ENCODE data around the gene COX10.

Gene COX10

GRCh38 chr17:14072881-14073280 is 3.6 kb downstream of the COX10 start:
- DNase-seq, result no peak

GRCh38 chr17:14078027-14078426 is 8.7 kb downstream of the COX10 start:
- DNase-seq, result no peak

GRCh38 chr17:14080847-14081251 is 11.5 kb downstream of the COX10 start:
- no peak for DNase-seq

- no peak for DNase-seq
Observed at GRCh38 chr17:14082848-14083247, 13.5 kb downstream of the COX10 start.

GRCh38 chr17:14084955-14085354 is 15.7 kb downstream of the COX10 start:
- no peak for DNase-seq

- no peak for DNase-seq
Observed at GRCh38 chr17:14086189-14086588, 16.9 kb downstream of the COX10 start.

- no peak for DNase-seq
Observed at GRCh38 chr17:14089179-14089578, 19.9 kb downstream of the COX10 start.

- no peak for DNase-seq
Observed at GRCh38 chr17:14091367-14091766, 22.1 kb downstream of the COX10 start.

GRCh38 chr17:14092808-14093207 is 23.5 kb downstream of the COX10 start:
- DNase-seq, result no peak

- no peak for DNase-seq
Observed at GRCh38 chr17:14094676-14095601, 25.6 kb downstream of the COX10 start.

- DNase-seq, result no peak
Observed at GRCh38 chr17:14095631-14096030, 26.3 kb downstream of the COX10 start.

- no peak for DNase-seq
Observed at GRCh38 chr17:14098246-14098645, 28.9 kb downstream of the COX10 start.

GRCh38 chr17:14101976-14102375 is 32.7 kb downstream of the COX10 start:
- DNase-seq, result no peak

- no peak for DNase-seq
Observed at GRCh38 chr17:14103836-14104235, 34.5 kb downstream of the COX10 start.

GRCh38 chr17:14104734-14105133 is 35.4 kb downstream of the COX10 start:
- DNase-seq, result no peak

GRCh38 chr17:14107889-14108288 is 38.6 kb downstream of the COX10 start:
- DNase-seq, result no peak

- DNase-seq, result no peak
Observed at GRCh38 chr17:14112407-14112806, 43.1 kb downstream of the COX10 start.

- DNase-seq, result no peak
Observed at GRCh38 chr17:14113137-14113536, 43.8 kb downstream of the COX10 start.

- no peak for DNase-seq
Observed at GRCh38 chr17:14116263-14117024, 47.1 kb downstream of the COX10 start.

GRCh38 chr17:14118951-14119350 is 49.6 kb downstream of the COX10 start:
- no peak for DNase-seq

GRCh38 chr17:14119546-14119945 is 50.2 kb downstream of the COX10 start:
- DNase-seq, result no peak

- no peak for DNase-seq
Observed at GRCh38 chr17:14121952-14122351, 52.6 kb downstream of the COX10 start.

- no peak for DNase-seq
Observed at GRCh38 chr17:14123619-14124278, 54.4 kb downstream of the COX10 start.

GRCh38 chr17:14124854-14125253 is 55.5 kb downstream of the COX10 start:
- no peak for DNase-seq

Data from activated CD8-positive, alpha-beta memory T cell treated with anti-CD3 and anti-CD28 coated beads, Interleukin-2, amount 50 U/mL, for 48 hours (primary cell).